ENCODE measurements around the gene UBE2S. TPM values are rescaled to one million over a fixed set of nuclear protein-coding genes. Genes with fewer than 3 reads are reported as not detected.

UBE2S gene
- total and polyA plus RNA-seq, 2 of the 8 experiments (the other 6 are each of a cell fraction or from before 2014, with no cell fraction given): 398 to 530 TPM

- Histone ChIP-seq H3K27ac (ENCODE audit: low read depth, low read length) (no peak overlapping the region), H3K4ac (replicated peaks; ENCODE audit: insufficient read length, low read depth, low read length) (no peak overlapping the region), H3K36me3 (ENCODE audit: control insufficient read depth in 2 of 4, insufficient read depth in 4 of 4, low read length in 3 of 4) (peaks cover 0 to 5% (median 0%) of the 10 kb centered on the region in 4 experiments; a peak in 2 of 8 replicates), H4K8ac (ENCODE audit: extremely low read depth, insufficient read depth, low read length) (no peak overlapping the region), H3K56ac (replicated peaks; ENCODE audit: insufficient read length, low read depth, low read length) (no peak overlapping the region), H4K91ac (replicated peaks; ENCODE audit: insufficient read length, low read length) (no peak overlapping the region), H3K4me3 (ENCODE audit: extremely low read depth in 1 of 4, insufficient read depth in 2 of 4, low read depth in 3 of 4, low read length in 4 of 4) (no peak overlapping the region), H2BK5ac (ENCODE audit: low read depth, low read length) (no peak overlapping the region), H2BK12ac (ENCODE audit: low read depth, low read length) (no peak overlapping the region), H3K9me3 (ENCODE audit: insufficient read depth in 2 of 2, low read depth in 1 of 2, low read length in 1 of 2) (no peaks in the 10 kb centered on the region), H3K27me3 (replicated peaks in 1 of 4; ENCODE audit: control insufficient read depth in 3 of 4, extremely low read depth in 1 of 4, insufficient read depth in 3 of 4, low read length in 3 of 4) (peaks cover 25 to 36% (median 35%) of the 10 kb centered on the region in 4 experiments), H3K18ac (ENCODE audit: extremely low read depth, low read length) (no peak overlapping the region), H2AK5ac (ENCODE audit: low read depth, low read length) (no peak overlapping the region), H4K20me1 (replicated peaks in 1 of 2; ENCODE audit: control insufficient read depth in 1 of 2, insufficient read depth in 2 of 2, low read length in 2 of 2) (peaks cover 2 to 11% of the 10 kb centered on the region in 2 experiments), H3K79me1 (ENCODE audit: low read depth, low read length) (peaks cover 5% of the 10 kb centered on the region), H4K5ac (ENCODE audit: insufficient read length, low read depth, low read length) (no peak overlapping the region), H3K23me2 (ENCODE audit: low read depth, low read length) (peaks cover 9% of the 10 kb centered on the region; the same call in 1 of the 2 replicates), H2BK120ac (replicated peaks; ENCODE audit: low read depth, low read length) (no peak overlapping the region), H2AFZ (ENCODE audit: low read length) (no peak overlapping the region), H2BK15ac (ENCODE audit: low read length) (no peak overlapping the region), H3K4me2 (ENCODE audit: insufficient read depth in 1 of 2, low read depth in 2 of 2, low read length in 2 of 2) (no peak overlapping the region), H2BK20ac (ENCODE audit: low read length) (no peak overlapping the region), H3K79me2 (ENCODE audit: control insufficient read depth in 1 of 2, insufficient read depth in 2 of 2, low read length in 2 of 2) (no peaks in the 10 kb centered on the region; a peak in 1 of 4 replicates), H3K14ac (ENCODE audit: insufficient read length) (no peak overlapping the region), H3K9ac (replicated peaks in 1 of 4; ENCODE audit: extremely low read depth in 1 of 4, low read depth in 3 of 4, low read length in 3 of 4) (no peak overlapping the region), H3K4me1 (replicated peaks in 1 of 4; ENCODE audit: control insufficient read depth in 3 of 4, insufficient read depth in 4 of 4, low read length in 3 of 4) (peaks cover 0 to 5% (median 2%) of the 10 kb centered on the region in 4 experiments; a peak in 5 of 7 replicates), H3K23ac (ENCODE audit: insufficient read length) (no peak overlapping the region)
- DNase-seq (ENCODE audit: low read depth in 1 of 2, low spot score in 2 of 2) (no peak), FAIRE-seq (no peak)
- 93% methylated on average over 12 of the region's 12 CpGs; no CpG with 5 or more reads in 1 of the 2 experiments for WGBS, 2 experiments (ENCODE audit: extremely low coverage in 1 of 2, insufficient coverage in 1 of 2, insufficient read length in 1 of 2, insufficient replicate concordance in 2 of 2, low coverage in 1 of 2, low lambda C conversion rate in 2 of 2, missing lambda C conversion rate in 1 of 2)
- ChIA-PET POLR2A (ENCODE audit: partially characterized antibody) (interaction anchor here (0.7 to 3.0 kb wide), 12 partner anchors 8 to 369 kb away, joined by 3 to 22 read pairs (median 3); partner anchors contain the start of genes ISOC2, SHISA7 and UBE2S), CTCF (ENCODE audit: partially characterized antibody) (interaction anchor here (0.8 to 2.5 kb wide), 23 partner anchors 9 to 312 kb away, joined by 3 to 13 read pairs (median 4); partner anchors contain the start of genes NAT14, SHISA7 and SSC5D)
- TF ChIP-seq SP2 (IDR thresholded peaks at IDR 0.05; ENCODE audit: low read length) (no peak), EZH2 (IDR thresholded peaks at IDR 0.05; ENCODE audit: low read depth, low read length, severe bottlenecking) (no peak), SP4 (IDR thresholded peaks at IDR 0.05; ENCODE audit: low read length) (no peak), SIRT6 (IDR thresholded peaks at IDR 0.05; ENCODE audit: low read length) (no peak), HDAC6 (IDR thresholded peaks at IDR 0.05; ENCODE audit: low read depth, low read length) (no peak), TCF12 (IDR thresholded peaks at IDR 0.05; ENCODE audit: low read depth, low read length) (no peak), CTBP2 (IDR thresholded peaks at IDR 0.05; ENCODE audit: borderline replicate concordance, insufficient read depth, insufficient read length, low read length) (no peak), HDAC2 (IDR thresholded peaks at IDR 0.05; ENCODE audit: borderline replicate concordance in 1 of 2, low read depth in 2 of 2, low read length in 2 of 2) (no peak), CHD1 (IDR thresholded peaks at IDR 0.05; ENCODE audit: low read depth, low read length) (no peak), SIN3A (conservative IDR thresholded peaks at IDR 0.05 in 1 of 2, IDR thresholded peaks at IDR 0.05 in 1 of 2; ENCODE audit: low read depth in 1 of 2, low read length in 2 of 2) (no peak), ZNF274 (IDR thresholded peaks at IDR 0.05; ENCODE audit: borderline replicate concordance, extremely low read depth, low read length) (no peak)
Observed at GRCh38 chr19:55453511-55454260, 46.1 kb upstream of the UBE2S start.

Data from H1 (cell line).